ENCODE results near the gene TNS4. TPM values are rescaled to one million over a fixed set of nuclear protein-coding genes. Genes with fewer than 3 reads are reported as not detected.

Gene TNS4
- total RNA-seq, 4 donors from 2014 or later, result 0.30 TPM; not detected in 3

DNA sequence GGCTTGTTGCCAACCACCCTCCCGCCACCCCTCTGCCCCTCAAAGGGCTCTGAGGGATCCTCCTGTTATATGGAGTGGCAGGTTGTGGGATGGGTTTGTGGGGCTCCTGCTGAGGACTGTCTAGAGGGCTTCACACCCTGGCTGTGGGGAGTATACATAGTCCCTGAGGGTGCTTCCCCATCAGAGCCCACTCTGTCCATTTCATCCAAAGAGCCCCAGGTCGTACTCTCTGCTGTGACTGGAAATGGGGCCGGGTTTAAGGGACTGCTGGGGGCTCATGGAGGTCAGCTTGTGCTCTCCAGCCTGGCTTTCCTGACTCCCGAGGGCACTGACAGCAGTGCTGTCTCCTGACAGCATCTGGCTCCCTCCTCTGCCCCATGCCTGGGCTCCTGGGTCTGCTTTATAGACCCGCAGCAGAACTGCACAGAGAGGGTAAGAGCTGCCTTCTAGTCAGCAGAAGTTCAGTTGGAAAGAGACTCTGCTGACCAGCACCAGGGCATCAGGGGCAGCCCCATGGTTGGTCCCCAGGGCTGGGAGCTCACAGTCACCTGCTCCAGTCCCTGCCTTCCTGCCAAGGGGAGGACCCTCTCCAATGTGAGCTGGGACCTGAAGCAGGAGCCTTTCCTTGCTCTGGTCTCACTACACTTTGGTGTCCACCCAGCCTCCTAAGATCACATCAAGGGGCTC, 17.8 kb upstream of the TNS4 start:
- H3K4me1 ChIP-seq, result peaks cover 0 to 22% (median 9%) of the 10 kb centered on the region in 4 donors
- no peak overlapping the region for H3K27ac ChIP-seq
- no peak overlapping the region for H3K4me3 ChIP-seq
- DNase-seq (ENCODE audit: low spot score in 2 of 2), result no peak
- H3K36me3 ChIP-seq, result no peaks in the 10 kb centered on the region
- H3K27me3 ChIP-seq, result no peaks in the 10 kb centered on the region
- 79 to 81% methylated on average over 5 of the region's 5 CpGs for WGBS, 2 donors
- TF ChIP-seq, protein P1, sequence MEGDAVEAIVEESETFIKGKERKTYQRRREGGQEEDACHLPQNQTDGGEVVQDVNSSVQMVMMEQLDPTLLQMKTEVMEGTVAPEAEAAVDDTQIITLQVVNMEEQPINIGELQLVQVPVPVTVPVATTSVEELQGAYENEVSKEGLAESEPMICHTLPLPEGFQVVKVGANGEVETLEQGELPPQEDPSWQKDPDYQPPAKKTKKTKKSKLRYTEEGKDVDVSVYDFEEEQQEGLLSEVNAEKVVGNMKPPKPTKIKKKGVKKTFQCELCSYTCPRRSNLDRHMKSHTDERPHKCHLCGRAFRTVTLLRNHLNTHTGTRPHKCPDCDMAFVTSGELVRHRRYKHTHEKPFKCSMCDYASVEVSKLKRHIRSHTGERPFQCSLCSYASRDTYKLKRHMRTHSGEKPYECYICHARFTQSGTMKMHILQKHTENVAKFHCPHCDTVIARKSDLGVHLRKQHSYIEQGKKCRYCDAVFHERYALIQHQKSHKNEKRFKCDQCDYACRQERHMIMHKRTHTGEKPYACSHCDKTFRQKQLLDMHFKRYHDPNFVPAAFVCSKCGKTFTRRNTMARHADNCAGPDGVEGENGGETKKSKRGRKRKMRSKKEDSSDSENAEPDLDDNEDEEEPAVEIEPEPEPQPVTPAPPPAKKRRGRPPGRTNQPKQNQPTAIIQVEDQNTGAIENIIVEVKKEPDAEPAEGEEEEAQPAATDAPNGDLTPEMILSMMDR (IDR thresholded peaks at IDR 0.05), result no peak
- no peak for TF ChIP-seq POLR2A (IDR thresholded peaks at IDR 0.05)
- TF ChIP-seq EP300 (IDR thresholded peaks at IDR 0.05), result no peak
- no peaks in the 10 kb centered on the region for H3K9me3 ChIP-seq

DNA sequence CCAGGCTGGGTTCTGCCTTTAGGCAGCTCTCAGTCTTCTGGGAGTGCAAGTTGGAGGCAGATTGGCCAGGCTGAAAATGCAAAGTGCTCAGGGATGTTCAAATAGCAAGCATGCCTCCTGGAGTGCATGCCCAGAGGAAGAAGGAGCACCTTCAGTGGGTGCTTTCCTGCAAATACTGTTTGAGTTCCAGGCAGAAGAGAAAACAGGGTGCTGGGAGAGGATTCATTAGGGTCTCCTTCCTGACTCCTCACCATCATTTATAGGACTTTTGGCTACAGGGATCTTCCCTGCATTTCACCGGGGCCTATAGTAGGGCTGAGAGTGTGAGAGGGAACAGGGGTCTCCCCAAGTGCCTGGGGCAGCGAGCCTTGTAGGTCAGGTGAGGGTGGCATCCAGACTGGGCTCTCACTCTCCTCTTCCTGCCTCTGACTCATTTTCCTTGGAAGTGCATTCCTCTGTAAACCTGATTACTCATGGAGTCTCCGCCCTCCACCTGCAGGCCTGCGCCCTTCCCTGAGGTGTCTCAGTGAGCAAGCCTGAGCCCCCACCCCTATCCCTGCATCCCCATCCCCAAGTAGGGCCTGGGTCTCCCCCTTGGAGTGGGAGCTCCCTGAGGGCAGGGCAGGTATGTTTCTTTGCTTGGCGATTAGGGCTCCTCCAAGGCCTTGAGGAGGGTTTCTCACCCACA, 17.1 kb upstream of the TNS4 start:
- Histone ChIP-seq H3K9me3 (no peaks in the 10 kb centered on the region), H3K4me3 (no peak overlapping the region), H3K36me3 (no peaks in the 10 kb centered on the region), H3K27me3 (no peaks in the 10 kb centered on the region), H3K4me1 (peaks cover 0 to 18% (median 6%) of the 10 kb centered on the region in 4 donors), H3K27ac (no peak overlapping the region)
- DNase-seq (ENCODE audit: low spot score in 2 of 2), result no peak
- TF ChIP-seq, protein P1 (IDR thresholded peaks at IDR 0.05), result no peak
- TF ChIP-seq EP300 (IDR thresholded peaks at IDR 0.05) (no peak), POLR2A (IDR thresholded peaks at IDR 0.05) (no peak)
- WGBS, 2 donors, result 92 to 95% methylated on average over 5 of the region's 5 CpGs

DNA sequence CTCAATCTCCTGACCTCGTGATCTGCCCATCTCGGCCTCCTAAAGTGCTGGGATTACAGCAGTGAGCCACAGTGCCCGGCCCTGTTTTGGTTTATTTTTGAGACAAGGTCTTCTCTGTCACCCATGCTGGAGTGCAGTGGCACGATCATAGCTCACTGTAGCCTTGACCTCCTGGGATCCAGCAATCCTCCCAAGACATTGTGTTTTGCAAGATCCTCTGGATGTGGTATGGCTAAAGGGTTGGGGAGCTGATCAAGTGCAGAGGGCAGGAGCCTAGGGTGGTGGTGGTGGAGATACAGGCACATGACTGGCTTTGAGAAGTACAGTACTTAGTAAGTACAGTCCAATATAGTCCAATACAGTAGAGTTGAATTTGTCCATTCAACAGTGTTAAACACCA, 16.6 kb upstream of the TNS4 start:
- TF ChIP-seq EP300 (IDR thresholded peaks at IDR 0.05) (no peak), POLR2A (IDR thresholded peaks at IDR 0.05) (no peak)
- TF ChIP-seq, protein P1 (IDR thresholded peaks at IDR 0.05), result no peak
- Histone ChIP-seq H3K9me3 (no peaks in the 10 kb centered on the region), H3K36me3 (no peaks in the 10 kb centered on the region), H3K27ac (no peak overlapping the region), H3K4me1 (peaks cover 0 to 18% (median 6%) of the 10 kb centered on the region in 4 donors), H3K4me3 (no peak overlapping the region), H3K27me3 (no peaks in the 10 kb centered on the region)
- no peak for DNase-seq (ENCODE audit: low spot score in 2 of 2)
- WGBS, 2 donors, result 73 to 74% methylated on average over 4 of the region's 4 CpGs

DNA sequence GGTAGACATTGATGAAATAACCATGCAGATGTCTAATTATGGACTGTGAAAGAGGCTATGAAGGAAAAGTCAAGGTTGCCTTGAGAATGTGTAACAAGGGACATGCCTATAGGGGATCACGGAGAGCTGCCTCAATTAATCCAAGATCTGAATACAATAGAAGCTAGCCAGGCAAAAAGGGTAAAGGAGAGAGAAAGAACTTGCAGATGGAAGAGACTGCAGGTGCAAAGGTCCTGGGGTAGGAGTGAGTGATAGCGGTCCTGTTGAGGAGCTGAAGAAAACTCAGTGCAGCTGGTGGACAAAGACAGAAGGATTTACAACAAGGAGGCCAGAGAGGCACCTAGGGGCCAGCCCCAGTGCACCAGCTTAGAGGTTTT, 15.9 kb upstream of the TNS4 start:
- no peaks in the 10 kb centered on the region for H3K36me3 ChIP-seq
- TF ChIP-seq POLR2A (IDR thresholded peaks at IDR 0.05), result no peak
- TF ChIP-seq EP300 (IDR thresholded peaks at IDR 0.05), result no peak
- TF ChIP-seq, protein P1 (IDR thresholded peaks at IDR 0.05), result no peak
- no peaks in the 10 kb centered on the region for H3K27me3 ChIP-seq
- no peaks in the 10 kb centered on the region for H3K9me3 ChIP-seq
- WGBS, 2 donors, result 89 to 98% methylated on average over 2 of the region's 2 CpGs
- H3K4me3 ChIP-seq, result no peak overlapping the region
- no peak overlapping the region for H3K27ac ChIP-seq
- DNase-seq (ENCODE audit: low spot score in 2 of 2), result no peak
- H3K4me1 ChIP-seq, result peaks cover 0 to 14% (median 6%) of the 10 kb centered on the region in 4 donors

DNA sequence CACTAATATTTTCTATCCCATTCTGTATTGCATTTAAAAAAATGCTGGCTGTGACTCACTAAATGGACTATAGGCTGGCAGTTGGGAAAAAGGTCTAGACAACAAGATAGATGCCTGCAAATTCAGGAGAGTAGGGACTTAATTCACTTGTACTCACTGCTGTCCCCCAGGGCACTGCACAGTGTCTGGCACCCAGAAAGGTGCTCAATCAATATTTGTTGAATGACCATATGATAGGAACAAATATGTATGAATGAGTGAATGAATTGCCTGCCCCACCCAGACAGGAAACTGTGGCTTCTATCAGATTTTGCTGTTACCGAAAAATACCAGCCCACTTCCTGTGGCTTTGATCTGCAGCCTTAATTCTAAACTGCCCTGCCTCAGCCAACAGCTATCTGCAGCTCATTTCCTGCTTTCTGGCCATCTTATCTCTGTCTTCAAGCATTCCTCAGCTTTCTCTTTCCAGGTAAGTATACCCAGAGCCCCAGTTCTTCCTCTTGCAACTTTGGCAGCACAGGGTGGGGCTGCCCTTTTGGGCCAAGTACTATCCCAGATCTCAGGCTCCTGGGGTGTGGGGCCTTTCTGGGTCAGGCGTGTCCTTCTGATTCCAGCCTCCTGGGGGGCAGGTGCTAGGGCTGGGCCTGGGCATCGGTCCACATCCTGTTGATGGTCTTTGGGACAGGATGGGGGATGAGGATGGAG, 15.3 kb upstream of the TNS4 start:
- Histone ChIP-seq H3K9me3 (no peaks in the 10 kb centered on the region), H3K27me3 (no peaks in the 10 kb centered on the region), H3K36me3 (no peaks in the 10 kb centered on the region), H3K4me3 (no peak overlapping the region), H3K4me1 (peaks cover 0 to 17% (median 6%) of the 10 kb centered on the region in 4 donors), H3K27ac (no peak overlapping the region)
- WGBS, 2 donors, result 55 to 64% methylated on average over 3 of the region's 3 CpGs
- TF ChIP-seq, protein P1 (IDR thresholded peaks at IDR 0.05), result no peak
- TF ChIP-seq EP300 (IDR thresholded peaks at IDR 0.05) (no peak), POLR2A (IDR thresholded peaks at IDR 0.05) (no peak)
- DNase-seq (ENCODE audit: low spot score in 2 of 2), result no peak

All from tibial nerve (tissue), 4 donors.